Fibroblast of skin of left biceps (primary cell): ENCODE data around the gene TAF6.
"Not testable (repeated sequence)": the region's sequence is repeated elsewhere in the genome, so short reads cannot be mapped to it uniquely, and the experiment has no call there.

Experiments used
- DNase-seq, 2 experiments: peaks; one replicate each; pipeline ENCODE4 v3.0.0-alpha.2; 2013; ENCODE audit warnings: low read depth in 2 of 2

TAF6 gene

GRCh38 chr7:100152937-100153666, 33.9 kb upstream of the TAF6 start:
- DNase-seq, result no peak

GRCh38 chr7:100152404-100152803, 33.2 kb upstream of the TAF6 start:
- DNase-seq, result no peak

DNA sequence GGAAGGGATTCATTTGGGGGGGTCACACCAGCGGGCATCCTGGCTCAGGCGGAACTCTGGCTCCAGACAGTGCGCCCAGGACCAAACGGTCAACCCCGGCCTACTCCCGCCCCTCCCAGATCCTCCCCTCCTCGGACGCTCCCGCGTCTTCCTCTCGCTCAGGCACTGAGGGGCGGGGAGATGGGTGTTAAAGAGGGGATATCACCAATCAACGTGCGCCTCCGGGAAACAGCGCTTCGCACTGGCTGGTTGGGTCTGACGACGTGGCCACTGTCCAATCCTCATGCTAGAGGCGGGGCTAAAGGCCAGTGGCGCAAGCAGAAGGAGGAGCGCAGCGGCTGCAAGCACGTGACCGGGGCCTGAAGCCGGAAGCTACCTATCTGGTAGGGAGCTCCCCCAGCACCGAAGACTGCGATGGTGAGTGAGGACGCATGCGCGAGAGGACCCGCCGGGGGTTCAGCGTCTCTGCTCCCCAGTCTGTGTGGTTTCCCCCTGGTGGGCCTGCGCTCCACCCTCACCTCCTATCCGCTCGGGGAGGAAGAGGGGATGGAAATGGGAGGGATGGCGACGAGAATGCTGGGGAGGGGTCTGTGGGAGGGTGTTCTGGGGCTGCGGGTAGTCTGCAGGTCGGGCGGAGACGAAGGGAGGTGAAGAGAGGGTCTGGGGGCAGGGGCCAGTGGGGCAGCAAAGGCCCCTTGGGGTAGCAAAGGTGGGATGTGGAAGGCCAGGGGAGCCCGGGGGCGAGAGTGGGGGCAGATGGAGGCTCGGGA, 29.6 kb upstream of the TAF6 start, which contains the start of gene LAMTOR4:
Gene LAMTOR4, plus strand, starts transcription at position 360 of the 770 bp plus-strand sequence. Its CDS starts 55 bp downstream, at position 415.
- peak; percentile 96 for DNase-seq

GRCh38 chr7:100148225-100148558, 29.0 kb upstream of the TAF6 start:
- DNase-seq, result no peak

DNA sequence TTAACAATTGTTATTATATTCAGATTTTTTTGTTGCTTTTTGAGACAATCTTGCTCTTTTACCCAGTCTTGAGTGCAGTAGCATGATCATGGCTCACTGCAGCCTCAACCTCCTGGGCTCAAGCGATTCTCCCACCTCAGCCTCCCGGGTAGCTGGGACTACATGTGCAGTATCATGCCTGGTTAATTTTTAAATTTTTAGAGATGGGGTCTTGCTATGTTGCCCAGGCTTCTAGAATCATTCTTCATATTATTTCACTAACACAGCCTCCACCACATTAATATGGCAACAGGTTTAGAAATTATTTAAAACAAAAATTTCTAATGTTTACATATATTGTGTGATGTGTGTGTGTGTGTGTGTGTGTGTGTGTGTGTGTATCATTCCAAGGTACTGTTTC, 28.1 kb upstream of the TAF6 start:
- DNase-seq, result no peak

DNA sequence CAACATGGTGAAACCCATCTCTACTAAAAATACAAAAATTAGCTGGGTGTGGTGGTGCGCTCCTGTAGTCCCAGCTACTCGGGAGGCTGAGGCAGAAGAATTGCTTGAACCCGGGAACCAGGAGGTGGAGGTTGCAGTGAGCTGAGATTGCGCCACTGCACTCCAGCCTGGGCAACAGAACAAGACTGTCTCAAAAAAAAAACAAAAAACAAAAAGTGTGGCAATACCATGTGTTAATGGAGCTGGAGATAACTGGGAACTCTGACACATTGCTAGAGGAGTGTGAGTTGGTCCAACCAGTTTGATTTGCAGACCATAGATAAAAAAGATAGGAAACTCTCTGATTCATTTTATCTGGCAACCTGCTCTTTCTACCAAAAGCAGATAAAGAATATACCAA, 27.2 kb upstream of the TAF6 start:
- DNase-seq, result not testable (repeated sequence)

GRCh38 chr7:100142461-100142860, 23.3 kb upstream of the TAF6 start:
- no peak for DNase-seq

- no peak for DNase-seq
Observed at GRCh38 chr7:100141555-100141949, 22.4 kb upstream of the TAF6 start.

- no peak for DNase-seq
Observed at GRCh38 chr7:100137851-100138760, 18.9 kb upstream of the TAF6 start.

DNA sequence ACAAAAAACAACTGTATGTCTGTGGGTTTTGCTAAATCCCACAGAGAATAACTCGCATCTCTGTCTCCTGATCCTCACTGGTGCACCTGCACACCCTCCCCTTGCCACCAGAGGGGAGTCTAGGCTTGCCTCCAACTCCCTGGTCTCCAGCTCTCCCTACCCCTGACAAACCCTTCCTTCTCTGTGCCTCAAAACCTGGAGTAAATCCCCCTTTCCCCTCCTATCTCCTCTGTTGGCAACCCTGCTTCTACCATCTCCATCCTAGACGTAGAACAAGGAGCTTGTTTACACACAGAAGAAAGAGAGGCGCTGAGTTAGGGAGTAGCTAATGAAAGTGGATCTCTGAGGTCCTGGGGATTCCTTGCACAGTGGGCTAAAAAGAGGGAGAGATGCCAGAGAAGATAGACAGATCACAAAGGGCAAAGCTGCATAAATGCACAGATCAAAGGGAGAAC, 13.6 kb upstream of the TAF6 start:
- peak in 1 of 2 experiments; percentile 20 for DNase-seq

GRCh38 chr7:100132126-100132525, 13.0 kb upstream of the TAF6 start:
- DNase-seq, result no peak

DNA sequence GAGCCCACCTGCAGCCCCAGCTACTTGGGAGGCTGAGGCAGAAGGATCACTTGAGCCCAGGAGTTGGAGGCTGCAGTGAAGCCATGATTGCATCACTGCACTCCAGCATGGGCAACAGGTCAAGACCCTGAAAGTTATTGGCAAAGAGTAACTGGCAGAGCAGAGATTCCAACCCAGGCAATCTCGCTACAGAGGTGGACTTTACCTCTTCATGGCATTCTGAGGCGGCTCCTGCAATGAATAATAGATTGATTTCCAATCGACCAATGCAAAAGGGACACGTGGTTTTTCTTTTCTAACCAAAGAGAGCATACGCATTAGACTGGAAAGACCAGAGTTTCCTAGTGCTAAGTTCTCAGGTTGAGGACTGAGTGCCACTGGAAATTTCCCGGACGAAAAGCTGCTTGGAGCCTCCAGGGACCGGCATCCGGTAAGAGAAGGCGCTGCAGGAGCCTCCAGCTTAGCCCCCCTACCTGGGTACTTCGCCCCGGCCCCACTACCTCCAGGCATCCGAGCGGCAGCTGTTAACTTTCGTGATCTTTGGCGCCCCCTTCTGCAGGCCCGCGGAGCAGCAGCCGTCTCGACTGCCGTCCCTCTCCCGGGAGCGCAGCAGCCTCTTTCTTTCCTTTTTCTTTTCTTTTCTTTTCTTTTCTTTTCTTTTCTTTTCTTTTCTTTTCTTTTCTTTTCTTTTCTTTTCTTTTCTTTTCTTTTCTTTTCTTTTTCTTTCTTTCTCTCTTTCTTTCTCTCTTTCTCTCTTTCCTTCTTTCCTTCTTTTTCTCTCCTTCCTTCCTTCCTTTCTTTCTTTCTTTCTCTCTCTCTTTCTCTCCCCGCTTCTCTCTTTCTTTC, 11.7 kb upstream of the TAF6 start:
- DNase-seq, result no peak

- DNase-seq, result not testable (repeated sequence)
Observed at GRCh38 chr7:100130220-100130607, 11.1 kb upstream of the TAF6 start.

- DNase-seq, result no peak
Observed at GRCh38 chr7:100128637-100128963, 9.4 kb upstream of the TAF6 start.

DNA sequence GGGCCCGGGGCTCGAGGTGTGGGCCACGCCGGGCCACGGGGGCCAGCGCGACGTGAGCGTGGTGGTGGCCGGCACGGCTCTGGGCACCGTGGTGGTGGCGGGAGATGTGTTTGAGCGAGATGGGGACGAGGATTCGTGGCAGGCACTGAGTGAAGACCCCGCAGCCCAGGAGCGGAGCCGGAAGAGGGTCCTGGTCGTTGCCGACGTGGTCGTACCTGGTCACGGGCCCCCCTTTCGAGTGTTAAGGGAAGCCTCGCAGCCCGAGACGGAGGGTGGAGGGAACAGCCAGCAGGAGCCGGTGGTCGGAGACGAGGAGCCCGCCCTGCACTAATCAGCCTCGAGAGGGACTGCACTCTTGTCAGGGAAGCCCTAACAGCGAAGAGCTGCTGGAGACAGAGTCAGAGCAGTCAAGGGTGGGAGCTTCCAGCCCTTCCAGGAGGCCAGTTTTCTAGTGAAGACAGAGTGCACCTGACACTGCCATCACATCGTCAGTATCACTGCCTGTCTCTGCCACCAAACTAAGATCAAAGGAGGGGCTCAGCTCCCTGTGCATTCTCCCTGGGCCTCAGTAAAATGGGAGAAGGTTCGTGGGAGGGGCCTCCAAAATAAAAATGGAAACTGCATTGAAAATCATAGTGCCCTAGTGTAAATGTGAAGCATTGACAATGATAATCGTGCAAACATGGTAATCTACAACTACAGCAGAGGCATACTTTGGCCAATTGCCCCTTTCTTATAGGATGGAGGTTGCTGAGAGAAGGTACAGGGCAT, 8.9 kb upstream of the TAF6 start:
- no peak for DNase-seq

DNA sequence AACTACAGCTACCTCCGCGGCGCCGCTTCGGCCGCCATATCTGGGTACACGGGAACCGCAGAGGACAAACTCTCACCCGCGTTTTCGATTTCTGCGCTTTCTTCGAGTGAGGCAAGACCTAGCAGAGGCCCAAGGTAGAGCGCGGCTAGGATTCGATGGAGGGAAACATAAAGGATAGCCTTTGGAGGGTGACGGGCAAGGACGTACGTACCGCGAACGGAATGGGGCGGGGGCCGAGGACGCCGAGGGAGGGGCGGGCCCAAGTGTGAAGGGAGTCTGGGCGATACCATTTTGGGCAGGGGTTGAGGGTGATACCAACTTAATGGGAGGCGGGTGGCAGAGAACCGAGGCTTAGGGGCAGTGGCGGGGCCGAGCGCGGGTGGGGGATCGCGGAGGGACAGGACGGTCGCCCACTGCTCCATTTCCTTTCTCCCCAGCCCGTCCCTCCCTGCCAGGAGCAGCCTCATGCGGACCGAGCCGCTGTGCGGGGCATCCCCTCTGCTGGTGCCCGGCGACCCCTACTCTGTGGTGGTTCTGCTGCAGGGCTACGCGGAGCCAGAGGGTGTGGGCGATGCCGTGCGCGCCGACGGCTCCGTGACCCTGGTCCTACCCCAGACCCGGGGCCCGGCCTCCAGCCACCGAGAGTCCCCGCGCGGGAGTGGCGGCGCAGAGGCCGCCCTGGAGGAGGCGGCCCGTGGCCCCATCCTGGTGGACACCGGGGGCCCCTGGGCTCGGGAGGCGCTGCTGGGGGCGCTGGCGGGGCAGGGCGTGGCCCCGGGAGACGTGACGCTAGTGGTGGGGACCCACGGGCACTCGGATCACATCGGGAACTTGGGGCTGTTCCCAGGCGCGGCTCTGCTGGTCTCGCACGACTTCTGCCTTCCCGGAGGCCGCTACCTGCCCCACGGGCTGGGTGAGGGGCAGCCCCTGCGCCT, 8.0 kb upstream of the TAF6 start, which contains the start of gene MBLAC1:
Gene MBLAC1, plus strand, starts transcription at position 37 of the 935 bp plus-strand sequence. Its CDS starts 429 bp downstream, at position 466.
- peak; percentile 83 to 84 for DNase-seq

DNA sequence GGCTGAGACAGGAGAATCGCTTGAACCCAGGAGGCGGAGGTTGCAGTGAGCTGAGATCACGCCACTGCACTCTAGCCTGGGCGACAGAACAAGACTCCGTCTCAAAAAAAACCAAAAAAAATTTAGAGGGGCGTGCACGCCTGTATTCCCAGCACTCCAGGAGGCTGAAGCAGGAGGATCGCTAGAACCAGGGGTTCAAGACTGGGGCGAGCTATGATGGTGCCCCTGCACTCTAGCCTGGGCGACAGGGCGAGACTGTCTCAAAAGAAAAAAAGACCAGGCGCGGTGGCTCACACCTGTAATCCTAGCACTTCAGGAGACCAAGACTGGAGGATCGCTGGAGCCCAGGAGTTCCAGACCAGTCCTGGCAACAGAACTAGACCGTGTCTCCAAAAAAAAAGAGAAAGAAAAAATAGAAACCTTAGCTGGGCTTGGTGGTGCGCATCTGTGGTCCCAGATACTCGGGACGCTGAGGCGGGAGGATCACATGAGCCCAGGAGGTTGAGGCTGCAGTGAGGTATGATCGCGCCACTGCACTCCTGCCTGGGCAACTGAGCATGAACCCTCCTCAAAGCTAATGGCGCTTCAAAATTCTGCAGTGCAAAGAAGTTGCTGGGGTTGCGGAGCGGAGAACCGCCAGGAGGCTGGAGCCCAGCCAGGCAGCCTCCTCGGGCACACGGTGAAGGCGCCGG, 7.2 kb upstream of the TAF6 start:
- DNase-seq, result no peak
